Stimulated activated CD8-positive, alpha-beta memory T cell treated with anti-CD3 and anti-CD28 coated beads, Interleukin-12 subunit alpha, Interleukin-12 subunit beta, amount 100 ng/mL, for 24 hours (primary cell): ENCODE measurements around the gene SP1.
"Not testable (repeated sequence)": the region's sequence is repeated elsewhere in the genome, so short reads cannot be mapped to it uniquely, and the experiment has no call there.

ENCODE experiments used
- DNase-seq: peaks from one replicate; pipeline ENCODE4 v3.0.0-alpha.2; 2020; ENCODE audit errors: extremely low read depth

SP1 gene

GRCh38 chr12:53358836-53359419, 21.0 kb upstream of the SP1 start:
- no peak for DNase-seq

GRCh38 chr12:53361638-53362037, 18.3 kb upstream of the SP1 start:
- DNase-seq, result not testable (repeated sequence)

DNA sequence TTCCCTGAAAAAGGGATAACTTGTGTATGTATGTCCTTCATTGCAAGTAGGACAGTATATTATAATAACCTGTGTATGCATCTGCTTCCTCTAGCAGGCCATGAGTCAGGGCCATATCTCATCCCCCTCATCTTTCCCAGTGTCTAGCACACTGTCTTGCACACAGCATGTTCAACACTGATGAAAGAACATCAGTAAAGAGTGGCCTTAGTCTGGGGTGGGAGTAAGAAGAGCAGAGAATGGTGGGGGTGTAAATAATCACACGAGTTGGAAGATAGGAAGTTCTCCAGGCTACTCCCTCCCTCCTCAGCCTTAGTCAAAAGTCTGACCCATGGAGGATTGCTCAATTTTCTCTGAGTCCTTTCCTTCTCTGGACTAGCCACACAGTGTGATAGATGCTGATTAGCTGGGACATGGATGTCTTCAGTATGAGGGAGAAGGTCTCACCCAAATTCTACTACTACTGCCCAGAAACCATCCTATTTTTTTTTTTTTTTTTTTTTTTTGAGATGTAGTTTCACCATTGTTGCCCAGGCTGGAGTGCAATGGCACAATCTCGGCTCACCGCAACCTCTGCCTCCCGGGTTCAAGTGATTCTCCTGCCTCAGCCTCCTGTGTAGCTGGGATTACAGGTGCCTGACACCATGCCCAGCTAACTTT, 14.6 kb upstream of the SP1 start:
- no peak for DNase-seq

- not testable (repeated sequence) for DNase-seq
Observed at GRCh38 chr12:53373554-53374133, 6.3 kb upstream of the SP1 start.

GRCh38 chr12:53374277-53374676, 5.7 kb upstream of the SP1 start:
- DNase-seq, result not testable (repeated sequence)

- DNase-seq, result no peak
Observed at GRCh38 chr12:53376747-53377146, 3.2 kb upstream of the SP1 start.

- no peak for DNase-seq
Observed at GRCh38 chr12:53378222-53378621, 1.8 kb upstream of the SP1 start.

GRCh38 chr12:53378724-53379388, 1.1 kb upstream of the SP1 start:
- DNase-seq, result no peak

DNA sequence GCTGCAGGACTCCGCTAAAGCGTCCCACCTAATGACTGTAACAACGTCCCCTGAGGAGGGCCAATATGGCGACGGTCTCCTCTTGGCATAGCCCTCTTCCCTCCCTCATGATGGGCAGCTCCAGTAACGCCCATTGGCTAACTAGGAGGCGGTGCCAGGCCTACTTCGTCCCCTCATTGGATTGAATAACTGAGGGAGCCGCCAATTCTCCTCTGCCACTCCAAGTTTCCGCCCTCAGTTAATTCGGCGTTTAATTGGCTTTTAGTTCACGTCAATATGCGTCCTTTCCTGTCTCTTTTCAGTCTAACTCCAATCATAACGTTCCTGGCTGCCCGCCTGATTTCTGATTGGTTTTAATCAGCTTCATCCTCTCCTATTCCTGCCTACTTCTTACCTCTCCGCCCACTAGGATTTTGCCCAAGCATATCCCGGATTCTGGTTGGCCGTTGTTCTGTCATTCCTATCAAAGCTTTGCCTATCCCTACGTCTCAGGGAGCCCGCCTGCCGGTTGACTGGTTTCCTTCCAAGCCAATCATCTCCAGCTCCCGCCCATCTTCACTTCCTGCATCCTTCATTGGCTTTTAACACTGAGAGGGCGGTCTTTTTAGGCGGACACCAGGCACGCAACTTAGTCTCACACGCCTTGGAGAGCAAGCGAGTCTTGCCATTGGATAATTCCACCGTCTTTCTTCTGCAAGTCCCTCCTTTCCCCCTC, 430 bp upstream of the SP1 start:
- DNase-seq, result peak; percentile 91

DNA sequence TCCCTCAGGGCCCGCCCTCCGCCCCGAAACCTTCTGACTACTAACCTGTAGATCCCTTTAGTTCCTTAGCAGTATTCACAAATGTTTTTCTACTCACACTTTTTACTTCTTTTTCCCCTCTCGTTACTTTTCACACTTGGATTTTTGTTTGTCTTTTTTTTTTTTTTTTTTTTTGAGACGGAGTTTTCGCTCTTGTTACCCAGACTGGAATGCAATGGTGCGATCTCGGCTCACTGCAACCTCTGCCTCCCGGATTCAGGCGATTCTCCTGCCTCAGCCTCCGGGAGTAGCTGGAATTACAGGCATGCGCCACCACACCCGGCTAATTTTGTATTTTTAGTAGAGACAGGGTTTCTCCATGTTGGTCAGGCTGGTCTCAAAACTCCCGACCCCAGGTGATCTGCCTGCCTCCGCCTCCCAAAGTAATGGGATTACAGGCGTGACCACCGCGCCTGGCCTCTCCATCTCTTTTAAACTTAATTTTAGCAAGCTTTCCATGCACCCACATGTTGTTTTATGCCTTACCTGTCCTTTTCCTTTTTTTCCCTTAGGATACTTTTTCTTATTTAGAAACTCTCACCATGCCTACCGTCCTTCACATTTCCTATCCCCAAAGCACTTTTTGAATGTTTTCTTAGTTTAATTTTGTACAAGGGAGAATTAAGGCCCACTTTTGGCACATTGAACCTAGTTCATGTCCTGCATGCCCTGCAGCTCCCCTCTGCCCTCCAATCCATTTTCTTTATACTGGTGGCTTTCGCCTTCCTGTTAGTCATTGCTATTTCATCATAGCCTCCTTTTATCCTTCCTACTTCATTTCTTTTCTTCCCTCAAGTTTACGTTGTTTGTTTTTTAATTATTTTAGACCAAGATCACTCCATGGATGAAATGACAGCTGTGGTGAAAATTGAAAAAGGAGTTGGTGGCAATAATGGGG, 1.1 kb downstream of the SP1 start:
- no peak for DNase-seq

DNA sequence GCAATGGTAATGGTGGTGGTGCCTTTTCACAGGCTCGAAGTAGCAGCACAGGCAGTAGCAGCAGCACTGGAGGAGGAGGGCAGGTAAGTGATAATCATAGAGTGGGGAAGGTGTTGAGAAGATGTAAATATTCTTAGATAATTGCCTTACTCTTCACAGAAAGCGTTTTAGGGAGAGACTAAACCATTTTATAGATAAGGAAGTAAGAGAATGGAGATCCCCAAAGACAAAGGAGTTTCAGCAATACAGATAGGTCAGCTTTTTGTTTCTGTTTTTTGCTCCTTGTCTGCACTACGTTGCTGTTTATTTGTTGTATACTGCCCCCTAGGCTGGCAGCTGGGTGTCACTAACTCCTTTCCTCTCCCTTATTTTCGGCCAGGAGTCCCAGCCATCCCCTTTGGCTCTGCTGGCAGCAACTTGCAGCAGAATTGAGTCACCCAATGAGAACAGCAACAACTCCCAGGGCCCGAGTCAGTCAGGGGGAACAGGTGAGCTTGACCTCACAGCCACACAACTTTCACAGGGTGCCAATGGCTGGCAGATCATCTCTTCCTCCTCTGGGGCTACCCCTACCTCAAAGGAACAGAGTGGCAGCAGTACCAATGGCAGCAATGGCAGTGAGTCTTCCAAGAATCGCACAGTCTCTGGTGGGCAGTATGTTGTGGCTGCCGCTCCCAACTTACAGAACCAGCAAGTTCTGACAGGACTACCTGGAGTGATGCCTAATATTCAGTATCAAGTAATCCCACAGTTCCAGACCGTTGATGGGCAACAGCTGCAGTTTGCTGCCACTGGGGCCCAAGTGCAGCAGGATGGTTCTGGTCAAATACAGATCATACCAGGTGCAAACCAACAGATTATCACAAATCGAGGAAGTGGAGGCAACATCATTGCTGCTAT, 2.0 kb downstream of the SP1 start:
- DNase-seq, result no peak

DNA sequence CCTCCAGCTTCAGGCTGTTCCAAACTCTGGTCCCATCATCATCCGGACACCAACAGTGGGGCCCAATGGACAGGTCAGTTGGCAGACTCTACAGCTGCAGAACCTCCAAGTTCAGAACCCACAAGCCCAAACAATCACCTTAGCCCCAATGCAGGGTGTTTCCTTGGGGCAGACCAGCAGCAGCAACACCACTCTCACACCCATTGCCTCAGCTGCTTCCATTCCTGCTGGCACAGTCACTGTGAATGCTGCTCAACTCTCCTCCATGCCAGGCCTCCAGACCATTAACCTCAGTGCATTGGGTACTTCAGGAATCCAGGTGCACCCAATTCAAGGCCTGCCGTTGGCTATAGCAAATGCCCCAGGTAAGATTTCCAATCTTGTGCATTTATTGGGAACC, 3.3 kb downstream of the SP1 start:
- DNase-seq, result no peak

DNA sequence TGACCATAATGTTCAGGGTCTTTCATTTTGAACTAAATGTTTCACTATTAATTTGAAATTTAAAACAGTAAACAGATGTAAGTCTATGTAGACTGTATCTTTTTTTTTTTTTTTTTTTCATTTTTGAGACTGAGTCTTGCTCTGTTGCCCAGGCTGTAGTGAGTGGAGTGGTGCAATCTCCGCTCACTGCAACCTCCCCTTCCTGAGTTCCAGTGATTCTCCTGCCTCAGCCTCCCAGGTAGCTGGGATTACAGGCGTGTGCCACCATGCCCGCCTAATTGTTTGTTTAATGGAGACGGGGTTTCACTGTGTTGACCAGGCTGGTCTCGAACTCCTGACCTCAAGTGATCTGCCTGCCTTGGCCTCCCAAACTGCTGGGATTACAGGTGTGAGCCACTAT, 6.4 kb downstream of the SP1 start:
- not testable (repeated sequence) for DNase-seq

- no peak for DNase-seq
Observed at GRCh38 chr12:53388932-53389331, 9.0 kb downstream of the SP1 start.

- DNase-seq, result no peak
Observed at GRCh38 chr12:53389702-53390101, 9.7 kb downstream of the SP1 start.

DNA sequence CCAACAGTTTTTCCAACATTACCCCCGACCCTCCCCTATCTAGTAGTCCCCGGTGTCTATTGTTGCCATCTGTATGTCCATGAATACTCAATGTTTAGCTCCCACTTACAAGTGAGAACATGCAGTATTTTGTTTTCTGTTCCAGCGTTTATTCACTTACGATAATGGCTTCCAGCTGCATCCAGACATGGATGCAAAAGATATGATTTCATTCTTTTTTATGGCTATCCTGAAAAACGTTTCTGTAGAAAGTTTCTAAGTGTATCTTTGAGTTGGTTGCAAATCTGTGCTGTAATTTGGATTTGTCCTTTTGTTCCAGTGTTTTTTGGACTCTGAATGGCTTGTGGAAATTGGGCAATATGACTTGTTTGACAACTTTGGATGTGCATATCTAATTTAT, 11.7 kb downstream of the SP1 start:
- DNase-seq, result no peak

GRCh38 chr12:53399896-53400295, 19.9 kb downstream of the SP1 start:
- DNase-seq, result no peak

DNA sequence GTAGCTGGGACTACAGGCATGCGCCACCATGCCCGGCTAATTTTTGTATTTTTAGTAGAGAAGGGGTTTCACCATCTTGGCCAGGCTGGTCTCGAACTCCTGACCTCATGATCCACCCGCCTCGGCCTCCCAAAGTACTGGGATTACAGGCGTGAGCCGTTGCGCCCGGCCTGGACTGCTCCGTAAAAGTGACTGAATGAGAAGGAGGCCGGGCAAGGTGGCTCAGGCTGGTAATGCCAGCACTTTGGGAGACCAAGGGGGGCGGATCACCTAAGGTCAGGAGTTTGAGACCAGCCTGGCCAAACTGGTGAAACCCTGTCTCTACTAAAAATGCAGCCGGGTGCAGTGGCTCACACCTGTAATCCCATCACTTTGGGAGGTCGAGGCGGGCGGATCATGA, 22.4 kb downstream of the SP1 start:
- not testable (repeated sequence) for DNase-seq

GRCh38 chr12:53402871-53403270, 22.9 kb downstream of the SP1 start:
- no peak for DNase-seq

DNA sequence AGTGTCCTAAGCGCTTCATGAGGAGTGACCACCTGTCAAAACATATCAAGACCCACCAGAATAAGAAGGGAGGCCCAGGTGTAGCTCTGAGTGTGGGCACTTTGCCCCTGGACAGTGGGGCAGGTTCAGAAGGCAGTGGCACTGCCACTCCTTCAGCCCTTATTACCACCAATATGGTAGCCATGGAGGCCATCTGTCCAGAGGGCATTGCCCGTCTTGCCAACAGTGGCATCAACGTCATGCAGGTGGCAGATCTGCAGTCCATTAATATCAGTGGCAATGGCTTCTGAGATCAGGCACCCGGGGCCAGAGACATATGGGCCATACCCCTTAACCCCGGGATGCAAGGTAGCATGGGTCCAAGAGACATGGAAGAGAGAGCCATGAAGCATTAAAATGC, 31.0 kb downstream of the SP1 start:
- DNase-seq, result no peak
